ENCODE results near the gene TSC22D3.

Gene TSC22D3

GRCh38 chrX:107704587-107704986 lies 71.0 kb downstream of the TSC22D3 start:
- no peak for DNase-seq (ENCODE audit: low read depth)
- no peak overlapping the region for H3K4me3 ChIP-seq (ENCODE audit: low read length)
- TF ChIP-seq CTCF (conservative IDR thresholded peaks at IDR 0.05; ENCODE audit: low read length), result no peak

GRCh38 chrX:107704181-107704580 lies 71.4 kb downstream of the TSC22D3 start:
- no peak overlapping the region for H3K4me3 ChIP-seq (ENCODE audit: low read length)
- no peak for DNase-seq (ENCODE audit: low read depth)
- no peak for TF ChIP-seq CTCF (conservative IDR thresholded peaks at IDR 0.05; ENCODE audit: low read length)

GRCh38 chrX:107701493-107702121 lies 74.0 kb downstream of the TSC22D3 start:
- H3K4me3 ChIP-seq (ENCODE audit: low read length), result no peak overlapping the region
- TF ChIP-seq CTCF (conservative IDR thresholded peaks at IDR 0.05; ENCODE audit: low read length), result no peak
- DNase-seq (ENCODE audit: low read depth), result no peak

- no peak overlapping the region for H3K4me3 ChIP-seq (ENCODE audit: low read length)
- no peak for DNase-seq (ENCODE audit: low read depth)
- no peak for TF ChIP-seq CTCF (conservative IDR thresholded peaks at IDR 0.05; ENCODE audit: low read length)
Measured at GRCh38 chrX:107700790-107701189, 74.8 kb downstream of the TSC22D3 start.

GRCh38 chrX:107700317-107700774 lies 75.2 kb downstream of the TSC22D3 start:
- H3K4me3 ChIP-seq (ENCODE audit: low read length), result no peak overlapping the region
- DNase-seq (ENCODE audit: low read depth), result peak; percentile 29
- no peak for TF ChIP-seq CTCF (conservative IDR thresholded peaks at IDR 0.05; ENCODE audit: low read length)

GRCh38 chrX:107699616-107700015 lies 76.0 kb downstream of the TSC22D3 start:
- no peak for DNase-seq (ENCODE audit: low read depth)
- no peak for TF ChIP-seq CTCF (conservative IDR thresholded peaks at IDR 0.05; ENCODE audit: low read length)
- H3K4me3 ChIP-seq (ENCODE audit: low read length), result no peak overlapping the region

- TF ChIP-seq CTCF (conservative IDR thresholded peaks at IDR 0.05; ENCODE audit: low read length), result no peak
- DNase-seq (ENCODE audit: low read depth), result no peak
- H3K4me3 ChIP-seq (ENCODE audit: low read length), result no peak overlapping the region
Measured at GRCh38 chrX:107691024-107691448, 84.6 kb downstream of the TSC22D3 start.

Data from AG10803 (cell line).